KMS-11 (cell line): ENCODE results near the gene ENOX1.

Experiments
- H2AFZ ChIP-seq: fragments of 200-600 bp; sonication (generic); 2 replicates; pipeline ENCODE4 v1.6.1; 2016; ENCODE audit warnings: antibody characterized with exemption, mixed run types, low read depth
- H3K27ac ChIP-seq: fragments of 200-600 bp; sonication (generic); 2 replicates; pipeline ENCODE4 v1.6.1; 2016; ENCODE audit warnings: mild to moderate bottlenecking, mixed run types
- H3K27me3 ChIP-seq: fragments of 200-600 bp; sonication (generic); 2 replicates; pipeline ENCODE4 v1.6.1; 2017; ENCODE audit warnings: mild to moderate bottlenecking, low read depth, mixed run types, moderate library complexity; ENCODE audit not compliant: insufficient read depth
- H3K36me3 ChIP-seq: fragments of 200-600 bp; sonication (generic); 2 replicates; pipeline ENCODE4 v1.6.1; 2017; ENCODE audit warnings: mild to moderate bottlenecking, mixed run types; ENCODE audit not compliant: insufficient read depth
- H3K4me1 ChIP-seq: fragments of 200-600 bp; sonication (generic); 2 replicates; pipeline ENCODE4 v1.6.1; 2016; ENCODE audit warnings: mild to moderate bottlenecking, low read depth, mixed run types; ENCODE audit not compliant: poor library complexity, severe bottlenecking
- H3K4me2 ChIP-seq: fragments of 200-600 bp; sonication (generic); 2 replicates; pipeline ENCODE4 v1.7.0; 2016; ENCODE audit warnings: mild to moderate bottlenecking, mixed run types
- H3K4me3 ChIP-seq: fragments of 200-600 bp; sonication (generic); IDR thresholded peaks from 2 replicates; pipeline ENCODE4 v1.6.1; 2017; ENCODE audit warnings: low read depth, low read length, mixed read lengths; ENCODE audit not compliant: insufficient read depth
- H3K79me2 ChIP-seq: fragments of 200-600 bp; sonication (generic); 2 replicates; pipeline ENCODE4 v1.6.1; 2016; ENCODE audit warnings: low read depth, mixed run types; ENCODE audit not compliant: insufficient read depth
- H3K9ac ChIP-seq: fragments of 200-600 bp; sonication (generic); 2 replicates; pipeline ENCODE4 v1.6.1; 2016; ENCODE audit warnings: mild to moderate bottlenecking, mixed run types
- H4K20me1 ChIP-seq: fragments of 200-600 bp; sonication (generic); 2 replicates; pipeline ENCODE4 v1.6.1; 2016; ENCODE audit warnings: mild to moderate bottlenecking, mixed run types; ENCODE audit not compliant: insufficient read depth
- TF ChIP-seq, protein P1 (sequence below): fragments of 200-600 bp; sonication (generic); conservative IDR thresholded peaks from 2 replicates; pipeline ENCODE4 v1.6.1; 2017; ENCODE audit warnings: low read depth, mild to moderate bottlenecking, antibody characterized with exemption, low read length, moderate library complexity, mixed read lengths

The ENOX1 gene

DNA sequence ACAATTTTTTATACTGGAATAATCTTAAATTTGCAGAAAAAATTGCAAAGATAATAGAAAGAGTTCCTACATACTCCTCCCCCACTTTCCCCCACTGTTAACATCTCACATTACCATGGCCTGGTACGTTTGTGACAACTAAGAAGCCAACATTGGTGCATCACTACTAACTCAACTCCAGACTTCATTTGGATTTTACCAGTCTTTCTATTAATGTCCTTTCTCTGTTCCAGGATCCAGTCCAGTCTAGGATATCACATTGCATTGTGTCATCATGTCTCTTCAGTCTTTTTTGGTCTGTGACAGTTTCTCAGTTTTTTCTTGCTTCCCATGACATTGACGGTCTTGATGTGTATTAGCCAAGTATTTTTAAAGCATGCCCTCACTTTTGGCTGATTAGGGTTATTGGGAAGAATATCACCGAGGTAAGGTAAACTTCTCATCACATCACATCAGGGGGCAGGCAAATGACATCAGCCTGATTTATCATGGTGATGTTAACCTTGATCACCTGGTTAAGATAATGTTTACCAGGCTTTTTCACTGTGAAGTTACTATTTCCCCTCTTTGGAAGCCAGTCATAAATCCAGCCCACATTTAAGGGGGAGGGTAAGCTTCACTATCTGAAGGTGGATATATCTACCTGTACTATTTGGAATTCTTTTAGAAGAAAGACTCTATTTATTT, 322.1 kb downstream of the ENOX1 start:
- H3K4me3 ChIP-seq = no peak overlapping the region
- H4K20me1 ChIP-seq = no peaks in the 10 kb centered on the region
- TF ChIP-seq, protein P1, sequence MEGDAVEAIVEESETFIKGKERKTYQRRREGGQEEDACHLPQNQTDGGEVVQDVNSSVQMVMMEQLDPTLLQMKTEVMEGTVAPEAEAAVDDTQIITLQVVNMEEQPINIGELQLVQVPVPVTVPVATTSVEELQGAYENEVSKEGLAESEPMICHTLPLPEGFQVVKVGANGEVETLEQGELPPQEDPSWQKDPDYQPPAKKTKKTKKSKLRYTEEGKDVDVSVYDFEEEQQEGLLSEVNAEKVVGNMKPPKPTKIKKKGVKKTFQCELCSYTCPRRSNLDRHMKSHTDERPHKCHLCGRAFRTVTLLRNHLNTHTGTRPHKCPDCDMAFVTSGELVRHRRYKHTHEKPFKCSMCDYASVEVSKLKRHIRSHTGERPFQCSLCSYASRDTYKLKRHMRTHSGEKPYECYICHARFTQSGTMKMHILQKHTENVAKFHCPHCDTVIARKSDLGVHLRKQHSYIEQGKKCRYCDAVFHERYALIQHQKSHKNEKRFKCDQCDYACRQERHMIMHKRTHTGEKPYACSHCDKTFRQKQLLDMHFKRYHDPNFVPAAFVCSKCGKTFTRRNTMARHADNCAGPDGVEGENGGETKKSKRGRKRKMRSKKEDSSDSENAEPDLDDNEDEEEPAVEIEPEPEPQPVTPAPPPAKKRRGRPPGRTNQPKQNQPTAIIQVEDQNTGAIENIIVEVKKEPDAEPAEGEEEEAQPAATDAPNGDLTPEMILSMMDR = no peak
- no peak overlapping the region for H3K4me2 ChIP-seq
- H3K36me3 ChIP-seq = no peaks in the 10 kb centered on the region
- H3K79me2 ChIP-seq = no peaks in the 10 kb centered on the region
- H3K4me1 ChIP-seq = no peaks in the 10 kb centered on the region
- H3K27ac ChIP-seq = no peak overlapping the region
- H3K9ac ChIP-seq = no peak overlapping the region
- H3K27me3 ChIP-seq = no peaks in the 10 kb centered on the region
- no peak overlapping the region for H2AFZ ChIP-seq

DNA sequence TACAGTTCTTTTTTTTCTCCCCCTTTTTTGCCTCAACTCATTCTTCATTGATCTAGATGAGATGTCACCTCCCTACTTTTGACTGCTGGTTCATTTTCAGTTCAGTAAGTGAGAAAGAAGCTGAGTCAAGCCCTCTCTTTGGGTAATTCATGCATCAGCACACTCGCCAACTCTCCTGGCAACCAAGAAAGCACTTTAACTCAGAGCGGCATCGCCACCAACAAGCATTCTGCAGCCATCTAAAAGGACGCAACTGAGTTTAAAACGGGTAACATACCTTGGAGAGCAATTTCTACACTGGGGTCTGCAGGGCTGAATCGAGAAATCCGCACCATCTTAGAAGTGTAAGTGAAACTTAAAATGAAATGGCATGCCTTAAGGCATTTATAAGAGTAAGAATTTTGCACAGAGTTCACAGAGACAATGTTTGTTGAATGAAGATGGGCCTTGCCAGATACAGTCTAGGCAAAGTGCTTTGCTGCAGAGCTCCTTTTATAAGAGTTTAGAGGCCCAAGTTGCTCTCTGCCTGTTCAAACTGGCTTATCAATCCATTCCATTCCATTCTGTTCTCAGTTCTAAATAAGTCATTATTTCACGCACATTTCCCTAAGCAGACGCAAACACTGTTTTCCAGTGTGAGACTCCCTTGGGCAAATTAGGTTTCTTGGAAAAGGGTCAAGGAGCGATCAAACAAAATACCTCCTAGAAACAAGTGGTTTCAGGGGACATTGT, 338.0 kb downstream of the ENOX1 start:
- Histone ChIP-seq H3K27ac (no peak overlapping the region), H3K36me3 (no peaks in the 10 kb centered on the region), H4K20me1 (no peaks in the 10 kb centered on the region), H3K4me3 (no peak overlapping the region), H3K4me2 (no peak overlapping the region), H3K27me3 (no peaks in the 10 kb centered on the region), H3K9ac (no peak overlapping the region), H2AFZ (no peak overlapping the region), H3K4me1 (no peaks in the 10 kb centered on the region), H3K79me2 (no peaks in the 10 kb centered on the region)
- TF ChIP-seq, protein P1 = no peak

GRCh38 chr13:43446126-43446525, 340.6 kb downstream of the ENOX1 start:
- Histone ChIP-seq H4K20me1 (no peaks in the 10 kb centered on the region), H2AFZ (no peak overlapping the region), H3K4me1 (no peaks in the 10 kb centered on the region), H3K27me3 (no peaks in the 10 kb centered on the region), H3K4me2 (no peak overlapping the region), H3K4me3 (no peak overlapping the region), H3K36me3 (no peaks in the 10 kb centered on the region), H3K9ac (no peak overlapping the region), H3K27ac (no peak overlapping the region), H3K79me2 (no peaks in the 10 kb centered on the region)
- TF ChIP-seq, protein P1 = no peak

GRCh38 chr13:43445668-43446067, 341.1 kb downstream of the ENOX1 start:
- Histone ChIP-seq H3K4me1 (no peaks in the 10 kb centered on the region), H3K36me3 (no peaks in the 10 kb centered on the region), H4K20me1 (no peaks in the 10 kb centered on the region), H3K79me2 (no peaks in the 10 kb centered on the region), H3K4me3 (no peak overlapping the region), H2AFZ (no peak overlapping the region), H3K27me3 (no peaks in the 10 kb centered on the region), H3K27ac (no peak overlapping the region), H3K9ac (no peak overlapping the region), H3K4me2 (no peak overlapping the region)
- TF ChIP-seq, protein P1 = no peak
